Vagina (tissue), 2 donors: ENCODE results near the gene CLCN6. TPM values are rescaled to one million over a fixed set of nuclear protein-coding genes. Genes with fewer than 3 reads are reported as not detected.

ENCODE experiments used
- DNase-seq, 2 donors: peaks; one replicate each; pipeline ENCODE4 v3.0.0-alpha.2; 2017; ENCODE audit errors: extremely low spot score in 2 of 2
- H3K27ac ChIP-seq: fragments of 200-600 bp; sonication (generic); one replicate; pipeline ENCODE4 v1.5.1; 2019
- H3K27me3 ChIP-seq: fragments of 200-600 bp; sonication (generic); one replicate; pipeline ENCODE4 v1.5.1; 2019
- H3K36me3 ChIP-seq, 2 donors: fragments of 200-600 bp; sonication (generic); one replicate each; pipeline ENCODE4 v1.5.1; 2017 to 2019
- H3K4me1 ChIP-seq: fragments of 200-600 bp; sonication (generic); one replicate; pipeline ENCODE4 v1.5.1; 2019
- H3K4me3 ChIP-seq, 2 donors: fragments of 200-600 bp; sonication (generic); 1 replicate in 1 of 2; 2 replicates in 1 of 2; pipeline ENCODE4 v1.5.1; 2016 to 2019
- H3K9me3 ChIP-seq: fragments of 200-600 bp; sonication (generic); one replicate; pipeline ENCODE4 v1.5.1; 2019
- POLR2A ChIP-seq, 2 donors: fragments of 450-650 bp; IDR thresholded peaks; one replicate each; pipeline ENCODE4 v1.6.1; 2017; ENCODE audit warnings: antibody characterized with exemption in 2 of 2, mild to moderate bottlenecking in 2 of 2, moderate library complexity in 2 of 2
- POLR2AphosphoS5 ChIP-seq, 2 donors: sonication (generic); formaldehyde crosslinking; IDR thresholded peaks; one replicate each; pipeline ENCODE4 v1.9.0; 2017; ENCODE audit warnings: antibody characterized with exemption in 2 of 2, mild to moderate bottlenecking in 2 of 2, low read depth in 1 of 2; ENCODE audit not compliant: insufficient read depth in 1 of 2
- intact Hi-C: fragments of 100-400 bp; cut with DNase I; formaldehyde crosslinking; loops from one replicate; pipeline ENCODE4 v1.15.1; 2023
- total RNA-seq: library from RNA; depleted of rRNA; stranded (reverse); fragments of >200 nt; gene quantifications from one replicate; pipeline ENCODE4 v1.2.3, GENCODE V29; 2016
- TF ChIP-seq, protein P1 (sequence below), 3 experiments: fragments of 450-650 bp in 2 of 3; fragments of 200-600 bp in 1 of 3; sonication (generic) in 1 of 3; IDR thresholded peaks; one replicate each; pipeline ENCODE4 v1.5.1; 2017 to 2019; ENCODE audit warnings: antibody characterized with exemption in 3 of 3, mild to moderate bottlenecking in 2 of 3, moderate library complexity in 2 of 3

Gene CLCN6
- total RNA-seq, 1 donor from 2014 or later, result 19.2 TPM

DNA sequence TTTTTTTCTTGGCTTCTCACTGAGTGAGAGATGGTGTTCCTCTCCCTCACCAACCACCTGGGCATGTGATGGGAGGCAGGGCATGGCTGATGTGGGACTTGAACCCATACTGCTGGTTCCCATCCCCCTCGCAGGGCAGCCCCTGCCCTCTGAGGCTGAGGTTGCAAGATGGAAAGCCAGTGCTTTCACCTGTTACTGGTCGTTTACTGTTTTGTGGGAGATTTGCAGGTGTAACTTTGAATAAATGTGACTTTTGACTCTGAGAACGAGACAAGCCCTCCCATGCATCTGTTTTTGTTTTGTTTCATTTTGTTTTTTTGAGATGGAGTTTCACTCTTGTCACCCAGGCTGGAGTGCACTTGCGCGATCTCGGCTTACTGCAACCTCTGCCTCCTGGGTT lies 22.4 kb upstream of the CLCN6 start:
- Histone ChIP-seq H3K4me1 (peaks cover 44% of the 10 kb centered on the region), H3K36me3 (no peaks in the 10 kb centered on the region), H3K27me3 (no peaks in the 10 kb centered on the region), H3K4me3 (no peak overlapping the region), H3K27ac (no peak overlapping the region), H3K9me3 (no peaks in the 10 kb centered on the region)
- intact Hi-C loops, result no loop called here
- no peak for TF ChIP-seq POLR2A (IDR thresholded peaks at IDR 0.05)
- TF ChIP-seq, protein P1, sequence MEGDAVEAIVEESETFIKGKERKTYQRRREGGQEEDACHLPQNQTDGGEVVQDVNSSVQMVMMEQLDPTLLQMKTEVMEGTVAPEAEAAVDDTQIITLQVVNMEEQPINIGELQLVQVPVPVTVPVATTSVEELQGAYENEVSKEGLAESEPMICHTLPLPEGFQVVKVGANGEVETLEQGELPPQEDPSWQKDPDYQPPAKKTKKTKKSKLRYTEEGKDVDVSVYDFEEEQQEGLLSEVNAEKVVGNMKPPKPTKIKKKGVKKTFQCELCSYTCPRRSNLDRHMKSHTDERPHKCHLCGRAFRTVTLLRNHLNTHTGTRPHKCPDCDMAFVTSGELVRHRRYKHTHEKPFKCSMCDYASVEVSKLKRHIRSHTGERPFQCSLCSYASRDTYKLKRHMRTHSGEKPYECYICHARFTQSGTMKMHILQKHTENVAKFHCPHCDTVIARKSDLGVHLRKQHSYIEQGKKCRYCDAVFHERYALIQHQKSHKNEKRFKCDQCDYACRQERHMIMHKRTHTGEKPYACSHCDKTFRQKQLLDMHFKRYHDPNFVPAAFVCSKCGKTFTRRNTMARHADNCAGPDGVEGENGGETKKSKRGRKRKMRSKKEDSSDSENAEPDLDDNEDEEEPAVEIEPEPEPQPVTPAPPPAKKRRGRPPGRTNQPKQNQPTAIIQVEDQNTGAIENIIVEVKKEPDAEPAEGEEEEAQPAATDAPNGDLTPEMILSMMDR (IDR thresholded peaks at IDR 0.05), result no peak
- no peak for TF ChIP-seq POLR2AphosphoS5 (IDR thresholded peaks at IDR 0.05; ENCODE audit: insufficient read depth in 1 of 2, low read depth in 1 of 2)
- no peak for DNase-seq

DNA sequence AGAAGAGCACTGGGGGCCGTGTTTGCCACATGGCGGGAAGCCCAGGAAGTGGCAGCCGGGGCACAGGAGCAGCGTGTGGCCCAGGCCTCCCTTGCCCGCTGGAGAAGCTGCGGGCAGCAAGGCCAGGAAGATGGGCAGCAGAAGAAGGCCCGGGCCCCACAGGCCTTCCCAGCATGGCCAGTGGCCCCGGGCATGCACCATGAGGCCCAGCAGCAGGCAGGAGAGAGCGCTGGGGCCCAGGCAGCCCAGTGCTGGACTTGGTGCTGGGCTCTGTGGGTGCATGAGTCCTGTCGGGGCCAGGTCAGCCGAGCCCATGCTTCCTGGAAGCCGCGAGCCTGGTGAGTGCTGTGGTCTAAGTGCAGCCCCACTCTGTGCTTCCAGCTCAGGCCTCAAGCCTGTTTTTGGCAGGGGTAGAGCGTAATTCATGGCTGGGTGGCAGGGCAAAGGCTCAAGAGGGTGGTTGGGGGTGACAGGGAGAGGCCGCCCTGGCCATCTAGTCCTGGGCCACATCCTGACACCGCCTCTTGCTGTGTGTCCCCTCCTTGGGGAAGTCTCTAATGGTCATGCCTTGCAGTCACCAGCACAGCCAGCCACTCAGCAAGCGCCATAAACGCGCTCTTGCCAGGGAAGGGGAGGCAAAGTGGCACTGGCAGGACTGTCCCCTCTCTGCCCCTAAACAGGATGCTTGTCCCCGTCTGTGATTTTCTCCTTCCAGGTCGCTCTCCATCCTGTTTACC lies 21.6 kb upstream of the CLCN6 start:
- Histone ChIP-seq H3K9me3 (no peaks in the 10 kb centered on the region), H3K27ac (peak overlapping the region; percentile 54), H3K4me1 (peaks cover 53% of the 10 kb centered on the region), H3K27me3 (no peaks in the 10 kb centered on the region), H3K36me3 (no peaks in the 10 kb centered on the region), H3K4me3 (peak overlapping the region; percentile 27 to 39)
- DNase-seq, result no peak
- TF ChIP-seq POLR2A (IDR thresholded peaks at IDR 0.05) (no peak), POLR2AphosphoS5 (IDR thresholded peaks at IDR 0.05; ENCODE audit: insufficient read depth in 1 of 2, low read depth in 1 of 2) (no peak)
- TF ChIP-seq, protein P1 (IDR thresholded peaks at IDR 0.05), result no peak
- intact Hi-C loops, result no loop called here

DNA sequence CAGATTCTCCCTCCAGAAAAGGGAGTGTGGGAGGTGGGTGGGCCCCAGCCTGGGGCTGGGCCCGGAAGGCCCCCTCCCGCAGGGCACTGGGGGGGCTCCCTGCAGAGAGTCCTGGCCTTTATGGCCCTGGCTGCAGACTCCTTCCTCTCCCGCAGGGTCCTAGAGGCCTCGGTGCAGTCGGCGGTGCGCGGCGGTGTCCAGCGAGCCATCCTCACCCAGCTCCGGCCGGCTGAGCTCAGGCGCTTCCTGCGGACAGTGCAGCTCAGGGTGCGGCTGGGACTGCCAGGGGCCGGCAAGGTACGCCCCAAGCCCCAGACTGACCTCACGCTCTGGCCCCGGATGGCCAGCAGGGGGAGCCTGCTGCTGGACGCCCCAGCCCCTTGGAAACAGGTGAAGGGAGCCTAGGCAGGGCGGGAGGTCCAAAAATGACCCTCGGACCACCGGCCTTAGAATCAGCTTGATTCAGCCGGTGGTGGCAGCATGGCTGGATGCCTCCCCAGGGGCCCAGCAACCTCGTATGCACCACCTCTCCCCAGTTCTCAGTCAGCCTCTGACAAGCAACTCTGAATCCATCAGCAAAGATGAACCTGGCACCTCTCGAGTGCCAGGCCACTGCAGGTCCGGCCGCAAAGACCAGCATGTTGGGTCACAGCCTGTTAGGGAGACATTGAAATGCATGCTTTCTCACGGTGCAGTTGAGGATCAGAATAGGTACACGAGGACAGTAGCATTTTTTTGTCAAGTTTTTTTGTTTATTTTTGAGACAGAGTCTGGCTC lies 20.8 kb upstream of the CLCN6 start:
- DNase-seq, result no peak
- Histone ChIP-seq H3K36me3 (no peaks in the 10 kb centered on the region), H3K4me3 (peak overlapping the region; percentile 27 to 39), H3K9me3 (no peaks in the 10 kb centered on the region), H3K27ac (peak overlapping the region; percentile 54), H3K4me1 (peaks cover 60% of the 10 kb centered on the region), H3K27me3 (no peaks in the 10 kb centered on the region)
- TF ChIP-seq POLR2A (IDR thresholded peaks at IDR 0.05) (no peak), POLR2AphosphoS5 (IDR thresholded peaks at IDR 0.05; ENCODE audit: insufficient read depth in 1 of 2, low read depth in 1 of 2) (peak in 1 of 2 donors; percentile 64)
- TF ChIP-seq, protein P1 (IDR thresholded peaks at IDR 0.05), result peak; percentile 35 to 80 (median 55)
- intact Hi-C loops, result no loop called here

DNA sequence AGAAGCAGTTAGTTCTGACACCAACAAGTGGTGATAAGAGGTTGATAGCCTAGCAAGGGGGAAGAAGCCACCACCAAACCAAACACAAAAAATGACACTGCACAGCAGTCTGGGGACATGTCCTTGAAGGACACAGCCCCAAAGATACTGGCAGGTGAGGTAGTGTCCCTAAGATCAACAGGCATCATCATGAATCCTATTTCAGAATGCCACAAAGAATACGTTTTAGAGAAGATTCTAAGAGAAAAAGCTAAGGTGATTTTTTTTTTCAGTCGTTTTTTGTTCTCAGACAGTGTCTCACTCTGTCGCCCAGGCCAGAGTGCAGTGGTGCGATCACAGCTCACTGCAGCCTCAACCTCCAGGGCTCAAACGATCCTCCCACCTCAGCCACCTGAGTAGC lies 19.8 kb upstream of the CLCN6 start:
- intact Hi-C loops, result no loop called here
- DNase-seq, result no peak
- peak overlapping the region; percentile 99 for H3K27ac ChIP-seq
- H3K27me3 ChIP-seq, result no peaks in the 10 kb centered on the region
- H3K4me1 ChIP-seq, result peaks cover 70% of the 10 kb centered on the region
- no peaks in the 10 kb centered on the region for H3K9me3 ChIP-seq
- no peaks in the 10 kb centered on the region for H3K36me3 ChIP-seq
- no peak overlapping the region for H3K4me3 ChIP-seq
- TF ChIP-seq POLR2AphosphoS5 (IDR thresholded peaks at IDR 0.05; ENCODE audit: insufficient read depth in 1 of 2, low read depth in 1 of 2) (no peak), POLR2A (IDR thresholded peaks at IDR 0.05) (no peak)
- TF ChIP-seq, protein P1 (IDR thresholded peaks at IDR 0.05), result no peak
